ENCODE results near the gene NTM. TPM values are rescaled to one million over a fixed set of nuclear protein-coding genes. Genes with fewer than 3 reads are reported as not detected.
"Not testable (repeated sequence)": the region's sequence is repeated elsewhere in the genome, so short reads cannot be mapped to it uniquely, and the experiment has no call there.

The NTM gene
- polyA plus RNA-seq, 1 donor, result 44.4 TPM

DNA sequence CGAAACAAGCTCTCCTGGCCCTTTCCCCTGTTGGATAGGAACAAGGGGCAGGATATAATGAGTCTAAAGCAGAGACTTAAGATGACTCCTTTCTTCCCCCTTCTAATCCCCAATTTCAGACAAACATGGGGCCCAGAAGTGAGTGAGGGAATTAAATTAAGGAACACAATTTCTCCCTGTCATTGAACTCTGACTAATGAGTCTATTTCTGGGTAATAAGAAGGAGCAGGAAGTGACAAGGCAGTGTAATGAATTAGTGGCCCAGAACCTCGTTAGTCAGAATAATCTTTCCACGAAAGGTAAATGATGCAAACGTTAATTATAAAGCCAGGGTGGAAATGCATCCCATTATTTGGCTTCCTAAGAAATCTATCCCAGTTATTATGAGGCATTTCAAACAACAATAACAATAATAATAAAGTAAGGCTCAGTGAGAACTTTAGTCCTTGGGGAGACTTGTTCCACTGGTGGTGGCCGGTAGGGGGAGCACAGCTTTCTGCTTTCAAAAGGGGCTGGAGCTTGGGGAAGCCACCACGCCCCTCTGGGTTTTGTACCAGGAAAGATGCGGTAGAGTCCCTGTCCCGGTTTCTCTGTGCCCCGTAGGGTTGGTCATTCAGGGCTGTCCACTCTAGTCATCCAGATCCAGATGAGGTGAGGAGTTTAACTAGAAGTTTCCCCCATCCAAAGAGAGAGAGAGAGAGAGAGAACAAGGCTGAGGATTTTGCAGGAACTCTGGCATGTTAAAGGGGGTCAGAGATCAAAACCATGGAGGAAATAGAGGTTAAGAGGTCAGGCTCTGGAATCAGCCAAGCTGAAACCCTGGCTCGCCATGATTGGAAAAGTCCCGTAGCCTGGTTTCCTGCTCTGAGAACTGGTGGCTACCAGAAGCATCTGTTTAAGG, 298.3 kb downstream of the NTM start:
- DNase-seq, result no peak

- no peak for DNase-seq
Observed at GRCh38 chr11:131669401-131669780, 299.0 kb downstream of the NTM start.

DNA sequence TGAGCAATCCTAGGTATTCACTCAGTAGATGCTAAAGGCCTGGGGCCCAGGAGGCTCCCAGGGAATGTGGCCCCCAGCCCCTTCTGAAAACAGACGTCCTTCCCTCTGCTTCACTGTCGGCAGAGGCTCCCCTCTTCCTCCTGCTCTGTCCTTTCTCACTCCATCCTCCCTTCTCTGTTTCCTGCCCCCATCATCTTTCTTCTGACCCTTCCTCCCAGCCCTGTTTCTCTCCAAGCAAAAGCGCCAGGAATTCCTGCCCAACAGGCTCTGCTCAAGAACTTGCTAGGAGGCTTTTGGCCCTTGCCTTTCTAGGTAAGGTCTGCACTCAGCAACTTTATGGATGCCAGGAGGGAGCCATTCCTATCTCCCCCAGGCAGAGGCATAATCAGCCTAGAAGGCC, 300.5 kb downstream of the NTM start:
- no peak for DNase-seq

GRCh38 chr11:131671320-131671719, 300.9 kb downstream of the NTM start:
- DNase-seq, result no peak

DNA sequence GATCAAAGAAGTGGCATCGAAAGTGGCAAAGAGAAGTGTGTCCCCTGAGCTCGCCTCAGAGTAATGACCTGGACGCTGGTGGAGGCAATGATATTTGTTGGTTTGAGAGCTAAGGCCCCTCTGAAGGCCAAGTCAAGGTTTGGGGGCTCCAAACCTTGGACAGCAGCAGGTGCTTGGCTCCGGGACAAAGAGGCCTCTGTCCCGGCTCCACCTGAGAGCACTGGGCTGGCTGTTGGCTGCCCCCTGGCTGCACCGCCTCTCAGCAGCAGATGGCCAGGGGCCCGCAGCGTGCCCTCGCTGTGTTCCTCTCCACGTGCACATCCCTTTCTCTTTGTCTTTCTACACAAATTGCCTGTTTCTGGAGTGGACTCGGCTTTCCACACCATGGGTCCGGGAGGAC, 301.3 kb downstream of the NTM start:
- no peak for DNase-seq

DNA sequence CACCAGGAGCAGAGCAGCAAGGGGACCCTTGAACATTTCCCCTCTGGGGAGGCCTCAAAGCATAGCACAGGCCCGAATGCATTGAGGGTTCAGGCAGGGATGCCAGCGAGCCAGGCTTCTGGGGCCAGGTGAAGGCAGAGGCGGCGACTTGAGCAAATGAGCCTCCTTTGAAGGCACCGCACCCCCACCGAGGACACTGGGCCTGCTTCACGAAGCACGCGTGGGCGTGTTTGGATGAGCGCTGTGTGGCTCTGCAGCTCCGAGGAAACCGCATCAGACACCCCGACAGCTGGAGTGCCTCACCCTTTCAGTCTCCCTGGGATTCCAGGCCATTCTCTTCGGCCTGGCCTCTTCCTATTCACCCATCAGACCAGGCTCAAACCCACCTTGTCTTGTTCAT, 301.8 kb downstream of the NTM start:
- DNase-seq, result no peak

- peak; percentile 72 for DNase-seq
Observed at GRCh38 chr11:131674051-131674755, 303.8 kb downstream of the NTM start.

DNA sequence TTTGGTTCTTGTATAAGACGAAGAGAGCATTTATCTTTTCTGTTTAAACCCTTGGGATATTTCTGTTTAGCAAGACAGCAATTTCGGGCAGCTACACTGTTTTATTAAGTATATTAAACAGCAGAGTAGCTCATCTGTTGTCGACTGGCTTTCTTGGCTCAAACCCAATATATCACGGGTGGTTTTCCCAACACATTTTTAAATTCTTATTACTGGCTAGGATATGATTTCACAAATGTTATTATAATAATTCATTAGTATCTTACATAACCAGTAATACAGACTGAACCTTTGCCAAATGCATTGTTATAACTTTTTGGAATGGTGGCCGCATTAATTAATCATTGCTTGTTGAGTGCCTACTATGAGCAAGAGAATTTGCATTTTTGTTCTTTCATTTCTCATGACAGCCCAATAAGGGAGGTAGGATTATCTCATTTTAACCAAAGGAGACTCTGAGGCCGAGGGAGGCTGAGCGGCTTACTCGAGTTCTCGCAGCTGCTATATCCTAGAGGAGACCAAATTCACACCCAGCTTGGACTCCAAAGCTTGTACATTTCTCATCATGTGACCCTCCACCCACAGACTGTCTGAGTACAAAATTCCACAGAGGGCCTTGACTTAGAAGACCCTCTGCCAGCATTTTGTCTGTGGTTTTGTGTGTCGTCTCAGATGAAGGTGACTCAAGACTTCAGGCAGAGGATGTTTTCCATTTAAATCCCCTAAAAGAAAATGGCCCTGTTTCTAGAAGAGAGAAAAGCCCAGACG, 304.9 kb downstream of the NTM start:
- no peak for DNase-seq

DNA sequence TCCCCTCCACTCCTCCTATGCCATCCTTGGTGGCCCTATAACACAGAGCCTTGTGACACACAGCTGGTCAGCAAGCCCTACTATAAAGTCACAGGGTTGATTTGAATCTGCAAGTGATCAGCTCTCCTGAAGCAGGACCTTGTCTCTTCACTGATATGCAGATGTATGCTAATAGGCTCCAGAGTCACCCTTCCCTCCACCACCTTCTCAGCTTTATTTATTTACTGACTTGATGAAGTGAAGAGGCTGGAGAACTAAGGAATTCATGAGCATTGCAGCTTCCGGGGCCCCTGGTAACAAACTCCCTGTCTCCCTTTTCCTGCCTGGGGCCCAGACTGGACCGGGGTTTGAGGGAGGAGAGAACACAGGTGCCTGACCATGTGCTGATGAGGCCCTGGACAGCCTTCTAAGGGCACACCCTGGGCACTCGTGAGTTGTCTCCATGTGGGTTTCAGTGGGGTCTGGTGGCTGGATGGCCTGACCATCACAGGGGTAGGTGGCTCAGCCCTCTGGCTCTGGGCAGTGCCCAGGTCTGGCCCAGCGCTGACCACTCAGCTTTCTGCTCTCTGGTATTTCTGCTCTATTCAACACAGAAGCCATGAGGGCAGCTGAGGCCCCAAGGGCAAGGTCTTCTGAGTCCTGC, 307.5 kb downstream of the NTM start:
- DNase-seq, result no peak

DNA sequence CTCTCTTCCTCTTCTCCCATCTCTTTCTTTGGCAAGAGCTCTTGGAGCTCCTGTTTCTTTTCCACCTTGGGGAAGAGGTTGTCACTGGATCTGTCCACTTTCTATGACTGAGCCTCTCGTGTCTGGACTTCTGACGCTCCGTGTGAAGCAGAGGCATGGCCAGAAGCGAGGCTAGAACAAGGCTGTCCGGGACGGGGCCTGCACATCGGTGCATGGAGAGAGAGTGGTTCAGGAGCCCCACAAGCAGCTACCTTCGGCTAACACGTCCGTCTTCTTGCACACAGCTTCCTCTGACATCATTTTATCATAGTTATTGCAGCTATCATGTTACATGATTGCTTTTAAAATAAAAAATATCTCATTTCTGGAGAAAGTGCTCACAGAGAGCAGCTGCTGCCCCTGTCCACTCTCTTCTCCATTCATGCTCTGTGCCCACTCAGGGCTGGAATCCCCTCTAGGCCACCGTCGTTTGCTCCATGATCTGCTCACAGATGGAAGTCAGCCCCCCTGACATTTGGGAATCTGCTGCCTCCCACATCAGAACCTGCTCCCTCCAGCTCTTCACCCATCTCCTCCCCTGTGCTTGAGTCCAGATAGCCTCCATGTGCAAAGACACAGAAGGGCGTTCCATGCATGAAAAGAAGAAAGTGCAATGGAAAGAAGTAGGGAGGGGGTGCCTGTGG, 308.4 kb downstream of the NTM start:
- DNase-seq, result no peak

DNA sequence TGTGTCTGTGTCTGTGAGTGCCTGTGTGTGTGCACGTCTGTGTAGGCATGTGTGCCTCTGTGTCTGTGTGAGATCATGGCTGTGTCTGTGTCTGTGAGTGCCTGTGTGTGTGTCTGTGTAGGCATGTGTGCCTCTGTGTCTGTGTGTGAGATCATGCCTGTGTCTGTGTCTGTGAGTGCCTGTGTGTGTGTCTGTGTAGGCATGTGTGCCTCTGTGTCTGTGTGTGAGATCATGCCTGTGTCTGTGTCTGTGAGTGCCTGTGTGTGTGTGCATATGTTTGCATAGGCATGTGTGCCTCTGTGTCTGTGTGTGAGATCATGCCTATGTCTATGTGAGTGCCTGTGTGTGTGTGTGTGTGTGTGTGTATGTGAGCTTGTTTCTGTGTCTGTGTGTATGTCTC, 310.0 kb downstream of the NTM start:
- not testable (repeated sequence) for DNase-seq

GRCh38 chr11:131681920-131682319, 311.5 kb downstream of the NTM start:
- DNase-seq, result no peak

- DNase-seq, result no peak
Observed at GRCh38 chr11:131682373-131683015, 312.1 kb downstream of the NTM start.

GRCh38 chr11:131683131-131683530, 312.7 kb downstream of the NTM start:
- no peak for DNase-seq

- no peak for DNase-seq
Observed at GRCh38 chr11:131683666-131684065, 313.3 kb downstream of the NTM start.

GRCh38 chr11:131684111-131685060, 314.0 kb downstream of the NTM start:
- no peak for DNase-seq

- DNase-seq, result no peak
Observed at GRCh38 chr11:131685206-131685605, 314.8 kb downstream of the NTM start.

- DNase-seq, result no peak
Observed at GRCh38 chr11:131685906-131686305, 315.5 kb downstream of the NTM start.

DNA sequence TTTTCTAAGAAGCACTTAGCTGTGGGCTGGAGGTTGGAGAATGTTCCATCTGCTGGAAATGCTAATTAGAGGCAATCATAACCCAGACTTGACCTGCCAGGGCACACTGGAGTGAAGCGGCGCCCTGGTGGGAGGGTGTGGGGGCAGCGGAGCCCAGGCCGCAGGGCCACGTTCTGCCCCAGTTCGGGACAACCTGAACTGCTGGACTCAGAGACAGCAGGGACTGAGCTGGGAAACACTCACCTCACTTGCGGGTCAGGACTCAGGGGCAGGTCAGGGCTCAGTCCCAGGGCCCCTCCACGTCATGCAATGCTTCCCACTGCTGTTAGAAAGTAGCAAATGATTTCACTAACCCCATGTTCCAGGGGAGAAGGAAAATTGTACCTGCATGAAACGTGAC, 316.4 kb downstream of the NTM start:
- DNase-seq, result no peak
